ENCODE results near the gene FGF14. TPM values are rescaled to one million over a fixed set of nuclear protein-coding genes. Genes with fewer than 3 reads are reported as not detected.

Gene FGF14
- total RNA-seq, 1 experiment from 2014 or later = 0.22 TPM

DNA sequence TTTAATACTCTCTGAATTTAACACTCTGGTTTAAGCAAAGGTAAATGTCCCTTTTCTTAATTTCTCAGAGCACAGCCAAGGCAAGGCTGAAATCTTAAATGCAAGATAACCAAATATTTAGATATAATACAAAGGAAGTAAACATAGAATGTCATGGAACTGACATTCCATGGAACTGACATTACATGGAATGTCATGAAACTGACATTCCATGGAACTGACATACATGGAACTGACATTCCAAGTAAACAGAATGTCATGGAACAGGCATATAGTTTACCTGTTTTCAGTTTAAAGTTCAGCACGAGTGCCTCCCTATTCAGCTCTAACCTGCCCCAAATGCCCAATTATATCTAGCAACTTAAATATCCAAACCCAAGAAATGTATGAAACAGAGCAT lies 21.8 kb downstream of the FGF14 start:
- no peaks in the 10 kb centered on the region for H3K36me3 Mint-ChIP-seq (ENCODE audit: insufficient read depth in 1 of 3, low read depth in 3 of 3)
- H3K27ac Mint-ChIP-seq = no peak overlapping the region
- Histone ChIP-seq H2BK120ac (ENCODE audit: low read depth, low read length, poor library complexity, severe bottlenecking) (no peak overlapping the region), H4K91ac (ENCODE audit: insufficient read length, low read depth, low read length) (no peak overlapping the region), H3K9me3 (ENCODE audit: control insufficient read depth, low read depth, low read length) (no peaks in the 10 kb centered on the region), H3K9ac (ENCODE audit: extremely low read depth, insufficient read length, low read length) (no peak overlapping the region), H3K23ac (ENCODE audit: insufficient read length, low read depth, low read length) (no peak overlapping the region), H2AK5ac (ENCODE audit: insufficient read length, low read length) (no peak overlapping the region), H2BK15ac (ENCODE audit: low read depth, low read length) (no peak overlapping the region), H3T11ph (ENCODE audit: low read length) (no peak overlapping the region), H3K79me1 (ENCODE audit: insufficient read depth, low read depth, low read length, poor library complexity, severe bottlenecking) (no peaks in the 10 kb centered on the region), H3K27ac (ENCODE audit: insufficient read length, low read depth, low read length) (no peak overlapping the region), H4K5ac (ENCODE audit: insufficient read length, low read depth, low read length) (no peak overlapping the region), H3K56ac (ENCODE audit: insufficient read length, low read depth, low read length) (no peak overlapping the region), H2BK20ac (ENCODE audit: low read depth, low read length, poor library complexity, severe bottlenecking) (no peak overlapping the region), H3K18ac (ENCODE audit: insufficient read length, low read depth, low read length) (no peak overlapping the region), H4K20me1 (ENCODE audit: control insufficient read depth, insufficient read depth, insufficient read length) (no peaks in the 10 kb centered on the region), H2AFZ (ENCODE audit: low read length) (no peak overlapping the region), H4K8ac (replicated peaks; ENCODE audit: insufficient read length, low read depth, low read length) (no peak overlapping the region), H3K79me2 (ENCODE audit: insufficient read depth, low read length) (no peaks in the 10 kb centered on the region), H3K4me1 (ENCODE audit: insufficient read depth, low read length) (no peaks in the 10 kb centered on the region), H2BK12ac (ENCODE audit: insufficient read length, low read depth, low read length) (no peak overlapping the region), H3K14ac (ENCODE audit: insufficient read depth, low read length) (no peak overlapping the region), H3K23me2 (ENCODE audit: insufficient read length, low read depth, low read length, poor library complexity, severe bottlenecking) (no peaks in the 10 kb centered on the region), H3K4ac (ENCODE audit: low read depth, low read length) (no peak overlapping the region), H2BK5ac (ENCODE audit: insufficient read length, low read length) (no peak overlapping the region), H3K27me3 (ENCODE audit: insufficient read depth, low read length) (no peaks in the 10 kb centered on the region), H3K4me2 (ENCODE audit: insufficient read depth, insufficient read length, low read length) (no peak overlapping the region)
- no peaks in the 10 kb centered on the region for H3K9me3 Mint-ChIP-seq
- no CpG with 5 or more reads among the region's 1 CpG for WGBS (ENCODE audit: extremely low coverage, insufficient read length, low lambda C conversion rate)
- H3K4me1 Mint-ChIP-seq = no peaks in the 10 kb centered on the region
- no peak for DNase-seq
- TF ChIP-seq CTCF (conservative IDR thresholded peaks at IDR 0.05) = no peak
- no peak overlapping the region for H3K4me3 Mint-ChIP-seq
- H3K27me3 Mint-ChIP-seq (ENCODE audit: low read depth) = no peaks in the 10 kb centered on the region

Data from H9 (cell line).